ENCODE measurements around the gene AP4S1.

DNA sequence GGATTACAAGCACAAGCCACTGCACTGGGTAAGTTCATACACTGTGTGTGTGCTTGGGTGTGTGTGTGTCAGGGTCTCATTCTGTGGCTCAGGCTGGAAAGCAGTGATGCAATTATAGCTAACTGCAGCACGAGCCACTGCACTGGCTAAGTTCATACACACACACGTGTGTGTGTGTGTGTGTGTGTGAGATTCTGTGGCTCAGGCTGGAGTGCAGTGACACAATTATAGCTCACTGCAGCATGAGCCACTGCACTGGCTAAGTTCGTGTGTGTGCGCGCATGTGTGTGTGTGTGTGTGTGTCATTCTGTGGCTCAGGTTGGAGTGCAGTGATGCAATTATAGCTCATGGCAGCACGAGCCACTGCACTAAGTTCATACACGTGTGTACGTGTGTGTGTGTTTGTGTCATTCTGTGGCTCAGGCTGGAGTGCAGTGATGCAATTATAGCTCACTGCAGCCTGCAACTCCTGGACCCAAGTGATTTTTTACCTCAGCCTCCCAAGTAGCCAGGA is 96.7 kb downstream of the AP4S1 start:
- TF ChIP-seq, protein P1, sequence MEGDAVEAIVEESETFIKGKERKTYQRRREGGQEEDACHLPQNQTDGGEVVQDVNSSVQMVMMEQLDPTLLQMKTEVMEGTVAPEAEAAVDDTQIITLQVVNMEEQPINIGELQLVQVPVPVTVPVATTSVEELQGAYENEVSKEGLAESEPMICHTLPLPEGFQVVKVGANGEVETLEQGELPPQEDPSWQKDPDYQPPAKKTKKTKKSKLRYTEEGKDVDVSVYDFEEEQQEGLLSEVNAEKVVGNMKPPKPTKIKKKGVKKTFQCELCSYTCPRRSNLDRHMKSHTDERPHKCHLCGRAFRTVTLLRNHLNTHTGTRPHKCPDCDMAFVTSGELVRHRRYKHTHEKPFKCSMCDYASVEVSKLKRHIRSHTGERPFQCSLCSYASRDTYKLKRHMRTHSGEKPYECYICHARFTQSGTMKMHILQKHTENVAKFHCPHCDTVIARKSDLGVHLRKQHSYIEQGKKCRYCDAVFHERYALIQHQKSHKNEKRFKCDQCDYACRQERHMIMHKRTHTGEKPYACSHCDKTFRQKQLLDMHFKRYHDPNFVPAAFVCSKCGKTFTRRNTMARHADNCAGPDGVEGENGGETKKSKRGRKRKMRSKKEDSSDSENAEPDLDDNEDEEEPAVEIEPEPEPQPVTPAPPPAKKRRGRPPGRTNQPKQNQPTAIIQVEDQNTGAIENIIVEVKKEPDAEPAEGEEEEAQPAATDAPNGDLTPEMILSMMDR (IDR thresholded peaks at IDR 0.05; ENCODE audit: low read depth, low read length, poor library complexity, severe bottlenecking) = no peak
- no peak for TF ChIP-seq EZH2phosphoT487 (IDR thresholded peaks at IDR 0.05; ENCODE audit: borderline replicate concordance, low read length)
